Subcutaneous abdominal adipose tissue (tissue), 5 donors: ENCODE data around the gene ITIH4.

Source experiments
- H3K27ac ChIP-seq: one replicate; pipeline ENCODE4 v1.7.0; 2013; ENCODE audit warnings: low read depth, mild to moderate bottlenecking, inconsistent platforms, low read length, moderate library complexity
- H3K27me3 ChIP-seq, 5 donors: one replicate each; pipeline ENCODE4 v1.7.0; 2013; ENCODE audit warnings: low read length in 5 of 5, inconsistent platforms in 1 of 5; ENCODE audit not compliant: control insufficient read depth in 5 of 5, insufficient read depth in 4 of 5
- H3K36me3 ChIP-seq, 5 donors: one replicate each; pipeline ENCODE4 v1.7.0; 2013; ENCODE audit warnings: low read length in 5 of 5; ENCODE audit not compliant: control insufficient read depth in 5 of 5, insufficient read depth in 5 of 5
- H3K4me1 ChIP-seq, 5 donors: one replicate each; pipeline ENCODE4 v1.7.0; 2013; ENCODE audit warnings: low read length in 5 of 5, mild to moderate bottlenecking in 3 of 5, moderate library complexity in 1 of 5; ENCODE audit not compliant: control insufficient read depth in 5 of 5, insufficient read depth in 5 of 5
- H3K4me3 ChIP-seq, 5 donors: one replicate each; pipeline ENCODE4 v1.7.0; 2013; ENCODE audit warnings: low read length in 5 of 5, low read depth in 1 of 5
- H3K9ac ChIP-seq, 5 donors: one replicate each; pipeline ENCODE4 v1.7.0; 2013; ENCODE audit warnings: low read length in 5 of 5, mild to moderate bottlenecking in 4 of 5, moderate library complexity in 3 of 5
- H3K9me3 ChIP-seq, 5 donors: one replicate each; pipeline ENCODE4 v1.7.0; 2013; ENCODE audit warnings: low read length in 5 of 5; ENCODE audit not compliant: control insufficient read depth in 5 of 5
- donor health status: healthy.
- donor health status: healthy.
- donor health status: healthy.
- donor health status: healthy.
- donor health status: healthy.

The ITIH4 gene

DNA sequence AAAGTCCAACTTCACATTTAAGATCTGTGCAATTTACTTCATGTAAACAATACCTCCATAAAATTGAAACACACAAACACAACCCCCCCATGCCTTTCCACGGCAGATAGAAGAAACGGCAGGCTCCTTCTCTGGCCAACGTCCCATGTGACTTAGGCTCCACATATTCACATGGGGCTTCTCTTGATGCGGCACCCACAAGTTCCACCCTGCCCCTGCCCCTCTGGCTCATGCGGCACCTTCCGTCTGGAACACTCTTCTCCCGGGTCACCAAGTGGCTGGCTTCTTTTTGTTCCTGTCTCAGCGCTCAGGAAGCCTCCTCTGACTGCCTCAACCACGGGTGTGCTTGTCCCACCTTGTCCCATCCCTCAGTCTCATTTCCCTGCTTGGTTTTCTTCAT, 41.3 kb upstream of the ITIH4 start:
- Histone ChIP-seq H3K27ac (no peak overlapping the region), H3K36me3 (peaks cover 0 to 4% (median 2%) of the 10 kb centered on the region in 5 donors), H3K4me1 (peaks cover 0 to 4% (median 0%) of the 10 kb centered on the region in 5 donors), H3K4me3 (no peak overlapping the region), H3K27me3 (no peaks in the 10 kb centered on the region), H3K9ac (no peak overlapping the region), H3K9me3 (no peaks in the 10 kb centered on the region)

DNA sequence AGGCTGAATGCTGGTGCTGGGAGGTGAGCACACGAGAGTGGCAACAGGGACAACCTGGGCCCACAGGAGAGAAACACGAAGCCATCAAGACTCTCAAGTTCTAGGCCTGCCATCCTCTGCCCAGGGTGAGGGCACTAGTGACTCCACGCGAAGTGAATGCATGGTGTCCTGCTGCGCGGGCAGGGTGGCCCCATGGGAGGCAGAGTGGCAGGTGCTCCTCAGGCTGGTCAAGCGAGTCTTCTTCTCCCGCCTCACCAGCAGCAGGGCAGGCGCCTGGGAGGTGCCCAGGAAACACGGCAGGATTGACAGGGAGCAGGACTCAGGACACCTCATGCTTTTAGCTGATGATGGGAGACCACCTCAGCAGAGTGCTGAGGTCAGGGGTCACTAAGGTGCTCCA, 40.0 kb upstream of the ITIH4 start:
- Histone ChIP-seq H3K27ac (no peak overlapping the region), H3K4me3 (no peak overlapping the region), H3K9ac (no peak overlapping the region), H3K36me3 (peaks cover 0 to 6% (median 3%) of the 10 kb centered on the region in 5 donors), H3K9me3 (no peaks in the 10 kb centered on the region), H3K4me1 (peaks cover 0 to 4% (median 0%) of the 10 kb centered on the region in 5 donors), H3K27me3 (no peaks in the 10 kb centered on the region)

DNA sequence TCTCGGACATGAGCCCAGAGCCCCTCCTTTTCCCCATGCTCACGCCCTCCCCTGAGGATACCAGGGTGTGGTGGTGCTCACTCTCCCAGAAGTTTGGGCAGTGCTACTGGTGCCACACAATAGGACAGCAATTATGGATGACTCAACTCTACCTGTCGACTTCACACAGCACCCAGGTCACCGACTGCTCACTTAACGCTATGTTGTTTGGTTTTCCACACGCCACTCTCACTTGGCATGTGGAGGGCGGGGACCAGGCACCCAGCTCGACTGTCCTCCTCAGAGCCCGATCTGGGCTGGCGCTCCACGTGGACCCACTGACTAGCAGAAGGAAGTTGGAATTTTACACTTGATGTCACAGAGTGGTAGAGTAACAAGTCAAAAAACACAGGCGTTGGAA, 36.0 kb upstream of the ITIH4 start:
- no peak overlapping the region for H3K27ac ChIP-seq
- H3K9me3 ChIP-seq = peaks cover 0 to 3% (median 0%) of the 10 kb centered on the region in 5 donors
- peaks cover 0 to 4% (median 0%) of the 10 kb centered on the region in 5 donors for H3K4me1 ChIP-seq
- no peak overlapping the region for H3K4me3 ChIP-seq
- H3K9ac ChIP-seq = no peak overlapping the region
- no peaks in the 10 kb centered on the region for H3K27me3 ChIP-seq
- peaks cover 0 to 6% (median 3%) of the 10 kb centered on the region in 5 donors for H3K36me3 ChIP-seq

DNA sequence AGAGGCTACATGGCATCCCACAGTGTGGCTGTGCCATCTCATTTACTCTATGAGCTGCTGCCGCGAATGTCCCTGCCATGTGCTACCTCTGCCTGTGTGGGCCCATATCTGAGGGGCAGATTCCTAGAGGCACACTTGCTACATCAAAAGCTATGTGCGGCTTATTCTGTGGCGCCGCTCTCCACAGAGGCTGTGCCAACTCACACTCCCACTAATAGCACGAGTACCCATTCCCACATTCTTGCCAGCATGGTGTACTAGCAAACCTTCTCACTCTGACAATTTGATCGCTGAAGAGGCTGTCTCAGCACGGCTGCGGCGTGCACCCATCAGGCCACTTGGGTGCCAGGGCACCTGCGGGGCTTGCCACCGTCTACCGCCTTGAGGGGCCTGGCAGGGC, 35.5 kb upstream of the ITIH4 start:
- Histone ChIP-seq H3K4me1 (peaks cover 0 to 4% (median 0%) of the 10 kb centered on the region in 5 donors), H3K9me3 (peaks cover 0 to 3% (median 0%) of the 10 kb centered on the region in 5 donors), H3K36me3 (peaks cover 0 to 10% (median 5%) of the 10 kb centered on the region in 5 donors), H3K27ac (no peak overlapping the region), H3K27me3 (no peaks in the 10 kb centered on the region), H3K4me3 (no peak overlapping the region), H3K9ac (no peak overlapping the region)

DNA sequence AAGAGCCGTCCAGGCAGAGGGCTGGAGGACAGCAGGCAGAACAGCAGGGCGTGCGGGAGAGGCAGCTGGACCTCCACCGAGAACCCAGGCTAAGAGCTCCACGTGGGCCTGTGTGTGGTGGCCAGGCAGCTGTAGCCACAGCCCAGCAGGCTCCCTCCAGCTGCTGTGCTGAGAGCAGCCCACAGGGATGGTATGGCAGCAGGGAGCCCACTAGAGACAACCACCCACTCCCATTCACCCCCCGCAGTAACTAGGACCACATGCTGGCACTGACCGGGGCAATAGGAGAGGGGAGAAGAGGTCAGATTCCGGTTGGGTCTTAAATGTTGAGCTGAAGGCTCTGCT, 29.9 kb upstream of the ITIH4 start:
- H3K36me3 ChIP-seq = peaks cover 2 to 22% (median 11%) of the 10 kb centered on the region in 5 donors
- H3K27ac ChIP-seq = no peak overlapping the region
- H3K4me3 ChIP-seq = no peak overlapping the region
- H3K27me3 ChIP-seq = no peaks in the 10 kb centered on the region
- peaks cover 0 to 3% (median 0%) of the 10 kb centered on the region in 5 donors for H3K9me3 ChIP-seq
- no peak overlapping the region for H3K9ac ChIP-seq
- peaks cover 0 to 4% (median 0%) of the 10 kb centered on the region in 5 donors for H3K4me1 ChIP-seq

DNA sequence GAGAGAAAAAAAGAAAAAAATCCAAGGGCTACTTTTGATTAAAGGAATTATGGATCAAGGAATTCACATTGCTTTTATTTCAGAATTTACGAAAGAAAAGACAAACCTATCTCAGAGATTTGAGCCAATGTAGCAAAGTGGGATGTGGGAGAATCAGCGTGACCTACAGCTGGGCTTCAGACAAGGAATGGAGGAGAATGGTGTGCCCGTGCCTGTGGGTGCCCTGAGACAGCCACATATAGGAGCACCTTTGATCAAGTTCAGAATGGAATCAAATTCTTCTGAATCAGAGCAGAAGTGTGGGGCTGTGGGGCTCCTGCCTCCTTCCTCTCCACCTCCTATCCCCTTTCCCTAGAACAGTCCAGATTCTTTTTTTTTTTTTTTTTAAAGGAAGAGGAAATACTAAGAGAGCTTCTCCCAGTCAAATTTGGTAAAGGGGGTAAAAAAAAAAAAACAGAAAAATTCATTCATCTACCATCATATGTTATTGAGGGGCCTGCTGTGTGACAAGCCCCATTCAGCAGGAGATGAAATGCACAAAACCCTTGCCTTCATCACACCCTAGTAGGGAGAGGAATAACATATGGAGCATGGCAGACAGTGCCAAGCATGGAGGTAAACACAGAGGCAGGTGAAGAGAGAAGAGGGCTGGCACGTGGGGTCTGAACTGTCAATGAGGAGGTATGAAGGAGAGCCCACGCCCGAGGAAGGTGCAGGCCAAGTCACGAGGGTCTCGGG, 29.4 kb upstream of the ITIH4 start:
- Histone ChIP-seq H3K4me1 (peaks cover 0 to 4% (median 0%) of the 10 kb centered on the region in 5 donors), H3K9ac (no peak overlapping the region), H3K9me3 (peaks cover 0 to 3% (median 0%) of the 10 kb centered on the region in 5 donors), H3K36me3 (peaks cover 3 to 24% (median 12%) of the 10 kb centered on the region in 5 donors), H3K27ac (no peak overlapping the region), H3K27me3 (no peaks in the 10 kb centered on the region), H3K4me3 (no peak overlapping the region)

DNA sequence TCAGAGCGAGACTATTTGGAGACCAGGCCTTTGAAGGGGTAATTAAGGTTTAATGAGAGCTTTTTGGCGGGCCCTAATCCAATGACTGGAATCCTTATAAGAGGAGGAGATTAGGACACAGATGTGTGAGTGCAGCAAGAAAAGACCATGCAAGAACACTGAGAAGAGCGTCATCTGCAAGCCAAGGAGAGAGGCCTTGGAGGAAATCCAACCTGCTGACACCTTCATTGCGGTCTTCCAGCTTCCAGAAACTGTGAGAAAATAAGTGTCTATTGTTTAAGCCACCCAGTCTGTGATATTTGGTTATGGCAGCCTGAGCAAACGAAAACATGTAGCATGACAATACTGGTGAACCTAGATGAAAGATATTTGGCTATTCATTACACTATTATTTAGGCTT, 27.4 kb upstream of the ITIH4 start:
- Histone ChIP-seq H3K4me3 (no peak overlapping the region), H3K4me1 (peaks cover 0 to 4% (median 0%) of the 10 kb centered on the region in 5 donors), H3K9ac (no peak overlapping the region), H3K27ac (no peak overlapping the region), H3K36me3 (peaks cover 3 to 39% (median 19%) of the 10 kb centered on the region in 5 donors), H3K27me3 (no peaks in the 10 kb centered on the region), H3K9me3 (no peaks in the 10 kb centered on the region)

DNA sequence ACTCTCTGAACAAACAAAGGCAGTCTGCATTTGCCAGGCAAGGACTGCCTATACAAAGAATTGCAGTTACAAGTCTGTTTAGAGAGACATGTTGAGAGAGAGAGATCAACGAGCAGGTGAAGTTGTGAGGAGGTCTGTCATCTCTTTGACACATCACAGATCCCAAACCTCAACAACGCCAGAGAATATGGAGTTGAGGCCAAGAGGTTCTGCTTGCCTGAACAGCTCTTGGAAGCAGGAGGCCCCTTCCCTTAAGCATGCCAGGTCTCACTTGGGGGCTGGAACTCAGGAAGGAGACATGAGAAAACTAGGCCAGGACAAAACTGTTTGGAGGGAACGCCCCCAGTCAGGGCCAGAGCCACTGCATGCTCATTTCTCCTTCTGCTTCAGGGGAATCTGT, 26.7 kb upstream of the ITIH4 start:
- H3K4me1 ChIP-seq = peaks cover 0 to 3% (median 0%) of the 10 kb centered on the region in 5 donors
- H3K4me3 ChIP-seq = no peak overlapping the region
- no peak overlapping the region for H3K9ac ChIP-seq
- H3K27me3 ChIP-seq = no peaks in the 10 kb centered on the region
- no peaks in the 10 kb centered on the region for H3K9me3 ChIP-seq
- no peak overlapping the region for H3K27ac ChIP-seq
- peaks cover 3 to 44% (median 23%) of the 10 kb centered on the region in 5 donors for H3K36me3 ChIP-seq

DNA sequence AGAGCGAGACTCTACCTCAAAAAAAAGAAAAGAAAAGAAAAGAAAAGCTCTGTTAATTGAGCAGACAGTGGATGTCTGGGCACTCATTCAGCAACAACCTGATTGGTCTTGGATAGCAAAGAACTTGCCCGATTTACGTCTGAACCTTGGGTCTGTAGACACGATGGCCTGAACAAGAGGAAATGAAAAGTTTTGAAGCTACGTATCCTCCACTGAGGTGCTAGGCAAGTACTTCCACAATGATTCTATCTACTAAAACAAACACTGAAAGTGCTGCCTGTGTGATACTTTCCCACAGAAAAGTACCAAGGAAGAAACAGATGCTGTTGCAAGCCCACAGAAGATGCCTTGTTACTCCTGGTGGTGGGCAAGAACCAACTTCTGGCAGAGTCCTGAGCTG, 26.2 kb upstream of the ITIH4 start:
- H3K27ac ChIP-seq = no peak overlapping the region
- peaks cover 3 to 48% (median 28%) of the 10 kb centered on the region in 5 donors for H3K36me3 ChIP-seq

DNA sequence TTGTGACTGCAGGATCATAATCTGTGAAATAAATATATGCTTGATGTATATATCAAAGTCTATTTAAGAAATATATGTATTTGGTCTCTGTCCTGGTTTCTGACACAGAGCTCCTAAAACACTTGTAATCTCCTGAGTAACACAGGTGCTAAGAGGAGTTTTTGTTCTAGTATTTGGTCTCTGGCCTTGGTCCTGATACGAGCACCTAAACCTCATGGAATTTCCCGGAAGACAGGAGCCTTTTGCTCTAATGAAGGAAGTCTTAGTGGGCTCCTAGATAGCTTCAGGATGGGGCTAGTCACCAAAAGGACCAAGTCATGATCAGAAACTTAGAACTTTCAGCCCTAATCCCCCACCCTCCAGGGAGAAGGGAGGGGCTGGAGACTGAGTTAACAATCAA, 23.5 kb upstream of the ITIH4 start:
- Histone ChIP-seq H3K27me3 (no peaks in the 10 kb centered on the region), H3K9ac (no peak overlapping the region), H3K27ac (no peak overlapping the region), H3K4me1 (peaks cover 0 to 3% (median 0%) of the 10 kb centered on the region in 5 donors), H3K4me3 (no peak overlapping the region), H3K36me3 (peaks cover 3 to 59% (median 43%) of the 10 kb centered on the region in 5 donors), H3K9me3 (no peaks in the 10 kb centered on the region)

More for the DNA sequence above, 26.2 kb upstream of the ITIH4 start:
- Histone ChIP-seq H3K4me3 (no peak overlapping the region), H3K9me3 (no peaks in the 10 kb centered on the region), H3K27me3 (no peaks in the 10 kb centered on the region), H3K9ac (no peak overlapping the region), H3K4me1 (no peaks in the 10 kb centered on the region)
